NCI-H1694 treated with DMSO at 0.1 percent for 48 hours (cell line): ENCODE measurements around the gene NAT16.
"Not testable (repeated sequence)": the region's sequence is repeated elsewhere in the genome, so short reads cannot be mapped to it uniquely, and the experiment has no call there.

Experiments
- DNase-seq: peaks from one replicate; lab custom pipeline; 2025; lab: John Stamatoyannopoulos, UW

NAT16 gene

GRCh38 chr7:101156866-101157589 is 23.1 kb downstream of the NAT16 start:
- no peak for DNase-seq

GRCh38 chr7:101156277-101156676 is 23.8 kb downstream of the NAT16 start:
- DNase-seq: no peak

GRCh38 chr7:101155303-101155702 is 24.8 kb downstream of the NAT16 start:
- no peak for DNase-seq

- no peak for DNase-seq
These were observed 25.4 kb downstream of the NAT16 start for GRCh38 chr7:101154693-101155102.

GRCh38 chr7:101153969-101154692 is 26.0 kb downstream of the NAT16 start, which contains the start of gene AP1S1:
Gene AP1S1 (plus strand): TSS chr7:101154476. CDS start chr7:101154515, 39 bp downstream.
- peak; percentile 99 for DNase-seq

- no peak for DNase-seq
These were observed 28.0 kb downstream of the NAT16 start for GRCh38 chr7:101151908-101152651.

GRCh38 chr7:101140746-101141382 is 39.2 kb downstream of the NAT16 start:
- no peak for DNase-seq

- no peak for DNase-seq
These were observed 39.8 kb downstream of the NAT16 start for GRCh38 chr7:101140339-101140699.

GRCh38 chr7:101138213-101138870 is 41.8 kb downstream of the NAT16 start:
- DNase-seq: no peak

- DNase-seq: no peak
These were observed 42.4 kb downstream of the NAT16 start for GRCh38 chr7:101137651-101138212.

GRCh38 chr7:101134399-101134980 is 45.6 kb downstream of the NAT16 start:
- no peak for DNase-seq

- no peak for DNase-seq
These were observed 46.3 kb downstream of the NAT16 start for GRCh38 chr7:101133621-101134398.

- DNase-seq: not testable (repeated sequence)
These were observed 47.2 kb downstream of the NAT16 start for GRCh38 chr7:101132626-101133600.

GRCh38 chr7:101129603-101130117 is 50.4 kb downstream of the NAT16 start:
- DNase-seq: no peak

GRCh38 chr7:101128040-101128834 is 51.9 kb downstream of the NAT16 start:
- no peak for DNase-seq

- DNase-seq: no peak
These were observed 52.5 kb downstream of the NAT16 start for GRCh38 chr7:101127460-101128039.

GRCh38 chr7:101126651-101127459 is 53.2 kb downstream of the NAT16 start, which contains the start of gene SERPINE1:
Gene SERPINE1 (plus strand): TSS chr7:101127104. CDS start chr7:101128394, 1,290 bp downstream.
- no peak for DNase-seq
